Occipital lobe (tissue), 3 donors: ENCODE measurements around the gene ITPR2. TPM values are rescaled to one million over a fixed set of nuclear protein-coding genes. Genes with fewer than 3 reads are reported as not detected.

Source experiments
- DNase-seq: peaks from one replicate; lab custom pipeline; 2025; lab: John Stamatoyannopoulos, UW
- small RNA-seq: library from RNA; depleted of rRNA; stranded (forward); fragments of <200 nt; gene quantifications from one replicate; pipeline ENCODE3, GENCODE V24; 2014
- total RNA-seq: library from RNA; depleted of rRNA; stranded (reverse); fragments of >200 nt; gene quantifications from one replicate; pipeline ENCODE4 v1.2.3, GENCODE V29; 2014

Gene ITPR2
- total RNA-seq, 1 donor from 2014 or later, result 31.0 TPM

DNA sequence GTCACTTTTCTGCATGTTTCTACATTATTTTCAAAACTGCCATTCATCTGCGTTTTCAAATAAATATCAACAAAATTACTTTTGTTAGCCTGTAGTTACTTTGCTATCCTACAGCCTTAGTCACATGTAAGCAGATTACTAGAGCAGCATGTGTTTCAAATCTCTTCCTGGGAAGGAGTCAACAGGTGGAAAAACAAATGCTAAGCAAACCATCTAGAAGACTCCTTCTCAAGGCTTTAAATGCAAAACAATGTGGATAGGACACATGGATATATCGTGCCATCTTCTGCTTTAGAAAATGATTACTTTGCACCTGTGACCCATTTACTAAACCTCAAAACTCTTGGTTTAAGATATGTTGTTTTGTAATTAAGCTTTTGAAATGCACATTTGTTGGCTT is 528.7 kb downstream of the ITPR2 start:
- no peak for DNase-seq

- no peak for DNase-seq
Measured at GRCh38 chr12:26303418-26303817, 529.6 kb downstream of the ITPR2 start.

DNA sequence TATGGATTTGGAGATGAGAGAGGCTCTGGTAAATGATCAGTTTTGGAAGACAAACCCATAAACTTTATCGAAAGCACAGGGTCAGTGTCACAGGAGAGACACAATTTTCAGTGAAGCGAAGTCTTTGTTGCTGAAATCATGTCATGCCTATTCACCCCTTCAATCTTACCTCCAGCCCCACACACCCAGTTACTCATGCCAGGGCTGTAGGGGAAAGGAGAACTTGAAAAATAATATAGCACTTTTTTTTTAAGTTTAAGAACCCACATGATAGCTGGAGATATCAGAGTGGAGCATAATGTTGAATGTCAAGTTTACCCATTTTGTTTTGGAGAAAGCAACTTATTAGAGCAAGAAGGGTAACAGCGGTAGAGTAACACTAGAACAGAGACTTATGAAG is 530.2 kb downstream of the ITPR2 start:
- DNase-seq, result no peak

- no peak for DNase-seq
Measured at GRCh38 chr12:26299751-26300150, 533.2 kb downstream of the ITPR2 start.

GRCh38 chr12:26298785-26299621 is 534.0 kb downstream of the ITPR2 start:
- no peak for DNase-seq

- DNase-seq, result no peak
Measured at GRCh38 chr12:26297396-26298070, 535.5 kb downstream of the ITPR2 start.

DNA sequence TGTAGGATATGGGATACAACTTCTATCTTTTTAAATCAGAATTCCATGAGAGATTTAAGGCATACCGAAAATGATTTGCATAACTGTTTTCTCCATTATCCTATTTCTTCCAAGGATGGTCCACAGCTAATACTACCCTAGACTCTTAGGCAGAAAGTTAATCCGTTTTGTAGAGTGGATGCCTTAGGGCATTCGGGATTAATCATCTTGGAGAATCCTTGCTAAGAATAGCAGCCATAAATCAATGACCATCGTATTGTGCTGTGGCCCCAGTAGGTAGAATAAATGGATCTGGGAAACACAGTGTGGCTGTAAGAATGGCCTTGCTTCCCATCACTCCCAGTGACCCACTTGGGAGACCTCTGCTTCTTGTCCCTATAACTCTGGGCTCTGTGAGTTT is 538.0 kb downstream of the ITPR2 start:
- no peak for DNase-seq

DNA sequence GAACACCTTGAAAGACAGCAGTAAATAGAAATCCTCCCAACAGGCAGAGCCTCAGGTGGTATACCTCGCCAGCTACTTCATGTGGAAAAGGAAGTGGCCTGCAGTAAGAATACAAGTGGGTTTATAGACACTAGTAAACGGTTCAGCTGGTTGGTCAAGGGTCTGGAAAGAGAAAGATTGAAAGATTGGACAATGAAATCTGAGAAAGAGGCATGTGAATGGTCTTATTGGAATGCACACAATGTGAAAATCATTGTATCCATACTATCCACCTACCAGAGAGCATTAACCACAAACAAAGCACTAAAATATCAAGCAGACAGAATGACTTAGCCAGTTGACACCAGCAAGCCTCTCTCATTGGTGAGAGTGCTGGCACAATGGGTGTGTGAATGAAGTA is 539.4 kb downstream of the ITPR2 start:
- DNase-seq, result no peak

GRCh38 chr12:26292596-26292995 is 540.4 kb downstream of the ITPR2 start:
- no peak for DNase-seq

DNA sequence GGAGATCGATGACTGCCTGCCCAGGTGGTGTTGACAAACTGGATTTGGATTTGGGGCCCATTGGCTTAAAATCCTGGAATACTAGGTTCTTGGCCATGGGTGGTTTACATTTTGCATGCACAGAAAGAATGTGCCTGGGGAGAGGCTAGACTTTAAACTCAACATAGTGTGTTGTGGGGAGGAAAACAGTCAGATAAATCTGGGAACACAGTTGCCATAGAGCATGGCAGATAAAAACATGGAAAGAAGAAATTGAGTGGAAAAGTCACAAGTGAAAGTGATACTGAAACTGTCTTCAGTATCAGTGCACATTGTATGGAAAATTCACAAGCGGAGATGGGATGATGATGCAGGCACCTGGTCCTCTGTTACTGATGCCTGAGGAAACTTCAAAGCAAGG is 542.4 kb downstream of the ITPR2 start:
- DNase-seq, result no peak

DNA sequence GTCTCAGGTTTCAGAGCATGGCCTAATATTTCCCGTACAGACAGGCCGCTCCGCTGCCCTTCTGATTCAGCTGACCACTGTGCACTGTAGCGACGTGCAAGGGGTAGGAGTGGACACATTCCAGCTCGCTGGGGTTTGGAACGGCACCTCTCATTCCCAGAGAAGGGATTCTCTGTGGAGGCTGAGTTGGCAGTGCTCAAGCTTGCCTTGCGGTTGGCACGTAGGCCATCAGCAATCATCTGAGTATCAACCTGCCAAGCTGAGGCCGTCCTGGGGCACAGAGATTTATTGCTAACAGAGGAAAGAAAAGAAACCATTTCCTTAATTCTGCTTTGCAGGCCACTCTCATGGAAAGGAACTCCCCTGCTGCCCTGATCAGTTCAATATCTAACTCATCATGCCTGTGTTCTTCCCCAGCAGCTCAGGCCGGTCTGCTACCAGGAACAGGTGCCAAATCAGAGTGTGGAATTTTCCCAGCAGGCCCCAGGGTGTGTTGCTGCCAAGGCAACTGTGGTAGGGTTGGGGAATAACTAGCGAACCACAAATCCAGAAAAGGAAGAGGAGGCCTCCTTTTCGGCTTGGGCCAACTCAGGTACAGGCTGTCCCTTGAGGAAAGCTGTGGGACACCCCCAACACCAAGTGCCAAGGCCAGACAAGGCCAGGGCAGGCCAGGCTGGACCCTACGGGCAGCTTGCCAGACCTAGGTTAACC is 545.2 kb downstream of the ITPR2 start:
- DNase-seq, result peak; percentile 4

Small RNAs within 50 kb of the gene (small RNA-seq; reads per million reads assigned to genes)
- gene RNA5SP354, result not detected

Other genes with a start within 250 kb of the ITPR2 start
- gene INTS13, start 104.8 kb upstream of the ITPR2 start, total RNA-seq, result 29.0 TPM
- 52.4 TPM for gene FGFR1OP2, start 105.3 kb upstream of the ITPR2 start, total RNA-seq
- gene TM7SF3, start 181.2 kb upstream of the ITPR2 start, total RNA-seq, result 75.8 TPM
- 151 TPM for gene MED21, start 189.4 kb upstream of the ITPR2 start, total RNA-seq
- not detected for gene C12orf71, start 249.4 kb upstream of the ITPR2 start, total RNA-seq